GM19240 (cell line): Measurements from ENCODE around the gene SKIDA1.

ENCODE experiments used
- DNase-seq: peaks from one replicate; pipeline ENCODE4 v3.0.0; 2011; ENCODE audit warnings: low spot score; ENCODE audit not compliant: insufficient read length

The SKIDA1 gene

DNA sequence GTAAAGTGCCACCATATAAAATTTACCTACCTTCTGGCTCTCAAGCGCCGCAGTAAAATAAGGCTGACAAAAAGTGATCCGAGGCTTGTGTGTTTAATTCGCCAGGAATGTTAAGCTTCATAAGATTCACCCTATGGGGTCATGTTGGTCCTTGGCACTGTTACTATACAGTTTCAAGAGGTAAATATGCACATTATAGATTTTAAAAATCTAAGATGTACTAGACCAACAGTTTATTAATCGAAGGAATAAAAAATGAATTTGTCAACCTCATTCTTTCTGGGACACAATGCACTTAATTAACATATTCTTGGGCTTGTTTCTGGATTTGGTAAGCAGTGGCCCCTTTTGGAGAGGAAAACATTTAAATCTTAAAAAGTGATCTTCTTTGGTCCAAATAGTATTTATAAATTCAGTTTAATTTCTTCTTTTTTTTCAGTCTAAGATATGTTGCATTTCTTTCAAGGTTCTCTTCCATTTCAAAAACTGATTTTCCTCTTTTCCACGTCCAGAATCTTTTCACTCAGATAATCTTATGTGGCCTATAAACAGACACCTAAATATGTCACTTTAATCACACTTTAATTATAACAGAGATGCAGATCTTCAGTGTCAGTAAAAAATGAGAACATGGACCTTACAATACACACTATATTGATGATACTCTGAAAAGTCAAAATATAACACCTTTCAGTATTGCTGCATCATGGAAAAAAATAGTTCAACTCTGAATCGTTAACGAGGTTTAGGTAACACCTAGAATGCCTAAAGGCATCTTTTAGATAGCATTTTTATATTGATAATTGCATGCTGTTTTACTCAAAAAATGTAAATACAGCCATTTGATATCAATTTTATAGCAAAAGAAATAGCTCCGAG is 3.8 kb upstream of the SKIDA1 start:
- DNase-seq, result no peak

DNA sequence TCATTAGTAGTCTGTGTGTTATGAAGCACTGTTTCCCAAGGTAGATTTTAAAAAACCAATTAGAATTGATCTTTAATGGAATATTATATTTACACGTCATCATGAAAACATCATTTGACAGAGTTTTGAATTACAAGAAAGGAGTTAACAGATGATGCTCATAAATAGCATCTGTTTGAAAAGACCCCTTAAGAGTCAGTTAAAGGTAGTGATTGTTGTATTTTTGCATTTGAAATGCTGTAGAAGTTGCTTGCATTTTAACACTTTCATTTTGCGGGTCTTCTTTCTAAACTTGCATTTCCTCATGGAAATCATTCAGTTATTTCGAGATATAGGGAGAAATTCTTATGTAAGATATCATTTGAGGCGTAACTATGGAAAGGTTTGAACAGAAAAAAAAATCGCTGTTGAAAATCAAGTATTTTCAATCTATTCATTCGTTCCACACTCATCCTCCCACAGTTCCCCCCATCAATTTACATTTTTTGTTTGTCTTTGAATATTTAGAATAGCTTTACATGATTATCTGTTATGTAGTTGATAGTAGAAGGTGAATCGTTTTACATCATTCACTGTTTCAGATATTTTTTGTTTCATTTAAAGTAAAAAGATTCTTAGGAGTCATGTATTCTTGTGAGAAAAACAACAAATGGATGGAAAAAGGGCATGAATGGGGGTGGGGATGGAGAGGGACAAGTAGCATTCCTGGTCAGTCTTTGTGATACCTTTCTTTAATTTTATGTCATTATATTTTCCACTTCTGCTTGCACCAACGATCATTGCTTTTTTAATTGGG is 3.0 kb upstream of the SKIDA1 start:
- DNase-seq, result no peak

DNA sequence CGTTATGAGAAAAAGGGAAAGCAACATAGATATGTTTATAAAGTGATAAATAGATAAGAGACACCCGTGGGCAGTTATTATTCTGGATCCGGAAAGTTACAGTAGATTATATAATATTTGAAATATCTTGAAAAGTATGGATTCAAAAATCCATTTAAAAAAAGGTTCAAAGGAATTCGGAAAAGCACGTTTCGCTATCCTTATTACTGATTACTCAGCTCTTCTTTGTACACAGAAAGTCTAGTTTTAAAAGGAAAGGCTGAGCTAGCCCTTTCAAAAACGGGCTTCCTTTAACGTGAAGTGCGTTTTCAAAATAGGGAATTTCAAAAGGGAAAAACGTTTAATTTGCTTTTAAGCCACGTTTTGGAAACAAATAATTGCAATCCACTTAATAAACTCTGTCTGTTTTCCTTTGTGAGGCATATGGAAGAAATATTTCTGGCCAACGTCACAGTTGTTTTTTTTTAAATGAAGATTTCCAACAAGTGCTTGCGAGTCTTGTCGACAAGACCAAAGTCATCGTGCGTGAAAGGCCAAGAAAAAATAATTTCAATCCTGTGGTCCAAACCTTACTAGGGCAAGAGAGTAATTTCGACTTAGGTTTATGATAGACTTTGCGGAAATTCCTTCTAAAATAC is 2.2 kb upstream of the SKIDA1 start:
- no peak for DNase-seq

DNA sequence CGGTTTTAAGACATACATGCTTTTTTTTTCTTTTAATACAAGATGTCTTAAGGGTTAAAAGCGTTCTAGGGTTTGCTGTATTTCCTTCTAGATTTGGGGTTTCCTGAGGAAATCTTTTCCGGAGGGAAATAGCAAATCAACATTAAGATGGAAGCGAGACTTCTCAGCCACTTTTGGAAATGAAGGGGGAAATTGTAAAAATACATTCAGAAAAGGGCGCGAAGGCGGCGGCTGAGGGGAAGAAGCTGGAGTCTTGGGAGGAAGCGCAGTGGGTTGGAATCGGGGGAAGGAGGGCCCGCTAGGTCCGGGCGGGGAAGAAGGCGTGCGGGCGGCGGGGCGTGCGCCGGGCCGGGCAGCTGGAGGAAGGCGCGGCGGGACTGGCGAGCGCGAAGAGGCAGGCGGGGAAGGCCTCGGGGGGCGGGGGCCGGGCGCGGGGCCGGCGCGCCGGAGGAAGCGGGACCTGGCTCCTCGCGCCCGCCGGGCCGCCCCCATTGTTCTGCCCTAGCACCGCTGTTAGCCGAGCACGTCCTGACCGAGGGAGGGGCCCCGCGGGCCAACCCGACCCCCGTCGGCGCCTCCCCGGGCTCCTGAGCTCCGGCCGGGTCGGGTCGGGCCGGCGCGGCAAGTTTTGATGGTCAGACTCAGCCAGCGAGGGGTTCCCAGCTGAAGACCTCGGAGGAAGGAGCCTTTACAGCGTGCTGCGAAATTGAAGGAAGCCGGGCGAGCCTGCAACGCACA is 1.5 kb upstream of the SKIDA1 start:
- no peak for DNase-seq

DNA sequence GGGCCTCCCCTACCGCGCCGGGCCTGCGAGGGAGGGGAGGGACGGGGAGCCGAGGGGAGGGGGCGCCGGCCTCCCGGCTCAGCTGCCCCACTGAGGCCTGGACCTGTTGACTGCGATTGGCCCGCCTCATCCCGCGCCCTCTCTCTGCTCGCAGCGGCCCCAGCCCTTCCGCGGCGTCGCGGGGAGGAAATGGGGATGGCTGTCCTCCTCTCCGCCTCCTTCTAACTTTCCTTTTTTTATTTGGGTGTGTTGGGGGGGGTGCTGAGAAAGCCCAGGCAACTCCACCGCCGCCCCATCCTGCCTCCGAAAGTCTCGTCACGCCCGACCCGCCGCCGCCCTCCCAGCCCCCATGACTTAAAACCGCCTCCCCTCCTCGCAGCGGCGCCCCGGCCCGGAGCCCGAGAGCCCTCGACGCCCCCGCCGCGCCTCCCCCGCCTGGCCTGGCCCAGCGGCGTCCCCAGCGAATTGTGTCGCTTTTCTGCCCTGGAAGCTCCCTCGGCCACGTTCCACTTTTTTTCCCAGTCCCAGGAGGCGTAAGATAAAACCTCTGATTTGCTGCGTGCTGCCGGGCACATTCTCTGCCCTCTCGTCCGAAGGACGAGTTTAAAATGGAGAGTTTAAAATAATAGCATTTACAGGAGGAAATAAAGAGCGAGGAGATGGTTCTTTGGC is 842 bp upstream of the SKIDA1 start:
- no peak for DNase-seq

DNA sequence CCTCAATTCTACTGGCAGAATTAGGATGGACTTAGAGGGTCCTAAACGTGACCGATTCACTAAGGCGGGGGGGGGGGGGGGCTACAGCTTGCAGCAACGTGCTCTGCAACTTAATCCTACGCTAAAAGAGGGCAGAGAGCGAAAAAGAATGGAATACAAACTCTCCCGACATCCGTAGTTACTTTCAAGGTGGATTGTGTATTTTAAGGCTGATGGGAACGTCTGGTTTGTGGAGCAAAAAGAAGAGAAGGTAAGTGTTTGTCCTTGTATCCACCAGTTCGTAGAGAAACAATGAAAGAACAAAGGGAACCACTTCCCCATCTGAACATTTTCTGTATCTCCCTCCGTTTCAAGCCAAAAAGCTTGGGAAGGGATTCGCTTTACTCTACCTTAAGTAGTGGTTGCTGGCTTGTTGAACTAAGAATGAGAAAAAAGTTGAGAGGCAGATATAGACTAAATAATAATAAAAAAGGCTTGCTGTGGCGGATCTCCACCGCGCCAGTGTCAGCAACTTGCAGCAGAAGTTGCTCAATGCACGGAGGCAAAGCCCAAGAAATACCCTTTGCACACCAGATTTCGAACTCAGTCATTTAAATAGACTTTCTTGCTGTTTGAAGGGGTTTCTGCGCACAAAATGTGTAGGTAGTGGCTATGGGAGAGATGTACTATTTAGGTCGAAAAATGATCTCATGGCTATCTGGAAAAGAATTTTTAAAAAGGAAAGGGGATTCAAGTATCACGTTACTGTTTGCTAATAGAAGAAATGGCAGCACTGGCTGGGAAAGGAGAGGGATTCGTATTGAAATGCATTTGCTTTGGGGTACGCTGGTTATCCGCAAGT is 736 bp downstream of the SKIDA1 start:
- DNase-seq, result no peak

DNA sequence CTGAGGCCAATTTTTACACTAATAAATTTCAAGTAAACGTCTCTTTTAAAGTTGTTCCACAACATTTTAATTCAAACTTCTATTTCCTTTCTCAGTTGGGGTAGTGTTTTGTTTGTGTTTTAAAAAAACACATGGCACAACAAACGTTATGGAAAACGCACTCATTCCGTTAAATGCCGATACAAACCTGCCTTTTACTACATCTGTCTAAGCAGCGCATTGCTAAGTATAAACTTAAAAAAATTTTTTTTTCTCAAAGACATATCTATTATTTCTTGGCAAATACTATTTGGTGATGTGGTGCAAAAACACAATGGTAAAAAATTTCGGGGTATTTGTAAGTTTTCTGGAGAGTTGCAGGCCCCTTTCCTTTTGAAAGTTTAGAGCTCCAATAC is 1.4 kb downstream of the SKIDA1 start:
- DNase-seq, result no peak

DNA sequence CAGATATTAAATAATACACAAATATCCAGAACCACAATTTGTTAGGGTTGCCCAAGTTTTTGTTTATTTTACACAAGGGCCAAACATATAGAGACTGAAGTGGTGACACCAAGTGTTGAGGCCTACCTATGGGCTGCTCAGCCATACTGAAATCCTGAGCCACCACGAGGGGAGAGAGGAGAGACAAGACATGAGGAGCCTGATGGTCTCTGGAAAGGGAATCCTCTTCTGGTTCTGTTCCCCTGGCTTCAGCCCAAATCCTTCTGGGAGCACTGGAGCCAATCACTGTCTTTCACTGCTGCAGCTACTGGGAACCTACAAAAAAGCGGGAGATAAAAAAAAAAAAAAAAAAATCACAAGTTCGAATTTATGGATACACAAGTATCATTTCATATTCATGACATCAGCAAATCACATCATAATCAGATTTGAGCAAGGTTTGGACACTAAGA is 1.9 kb downstream of the SKIDA1 start:
- DNase-seq, result no peak

DNA sequence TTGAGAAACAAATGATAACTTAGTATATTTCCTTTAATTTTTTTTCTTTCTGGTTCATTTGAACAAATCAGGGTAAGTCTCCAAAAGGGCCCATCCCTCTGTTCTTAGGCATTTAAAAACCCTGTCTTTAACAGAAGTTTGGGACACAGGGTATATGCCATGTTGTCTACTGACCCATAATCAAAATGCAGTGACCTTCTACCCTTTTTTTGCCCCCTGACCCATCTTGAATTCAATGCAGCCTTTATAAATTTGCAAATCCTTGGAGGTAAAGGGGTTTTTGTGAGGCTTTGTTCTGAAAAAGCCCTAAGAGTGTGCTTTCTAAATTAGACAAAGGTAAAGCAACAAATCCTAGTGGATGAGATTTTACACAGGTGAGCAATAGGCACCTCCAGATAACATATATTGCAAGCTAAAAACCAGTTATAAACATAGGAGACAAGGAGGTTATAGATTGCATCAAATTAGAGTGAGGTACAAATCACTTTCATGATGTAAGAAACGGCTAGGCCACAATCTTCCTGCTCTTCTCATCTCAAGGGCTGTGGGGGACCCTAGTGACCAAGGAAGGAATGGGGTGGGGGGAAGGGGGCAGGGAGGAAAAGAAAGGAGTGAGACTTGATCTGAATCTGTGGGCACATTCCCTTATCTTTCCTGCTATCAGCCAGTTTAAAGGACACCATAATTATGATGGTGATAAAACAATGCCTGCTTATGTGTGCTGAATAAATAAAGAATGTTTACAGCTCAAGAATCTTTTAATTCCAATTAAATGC is 2.7 kb downstream of the SKIDA1 start:
- no peak for DNase-seq

DNA sequence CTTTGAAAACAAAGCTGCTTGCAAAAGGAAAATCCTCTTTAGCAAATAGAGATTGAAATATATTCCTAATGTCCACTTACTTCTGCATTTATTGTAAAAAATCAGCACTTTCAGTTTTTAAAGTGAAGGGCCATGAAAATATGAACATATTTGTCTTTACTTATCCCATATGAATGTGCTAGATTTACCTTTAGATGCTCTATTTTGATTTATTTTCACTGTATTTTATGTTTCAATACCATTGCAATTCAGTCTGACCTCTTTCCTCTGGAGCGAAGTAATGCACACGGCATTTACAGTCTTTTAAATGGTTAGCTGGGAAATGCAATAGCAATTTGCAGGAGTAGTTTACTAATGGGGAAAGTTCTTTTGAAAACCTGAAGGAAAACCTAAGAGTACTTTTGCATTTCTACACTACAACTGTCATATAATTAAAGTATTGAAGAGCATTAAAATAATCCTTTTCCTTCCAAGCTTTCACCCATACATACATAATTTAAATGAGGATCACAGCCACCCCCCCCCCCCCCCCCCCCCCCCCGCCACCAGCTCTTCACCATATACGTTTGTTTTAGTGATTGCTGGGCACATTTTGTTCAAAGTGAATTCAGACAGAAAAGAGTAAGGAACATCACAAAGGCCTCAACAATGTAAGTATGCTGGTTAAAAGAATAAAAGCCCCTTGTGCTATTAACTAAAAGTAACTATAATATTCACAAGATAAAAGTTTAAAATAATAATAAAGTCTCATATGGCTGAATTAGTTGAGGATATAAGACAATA is 3.5 kb downstream of the SKIDA1 start:
- DNase-seq, result no peak

DNA sequence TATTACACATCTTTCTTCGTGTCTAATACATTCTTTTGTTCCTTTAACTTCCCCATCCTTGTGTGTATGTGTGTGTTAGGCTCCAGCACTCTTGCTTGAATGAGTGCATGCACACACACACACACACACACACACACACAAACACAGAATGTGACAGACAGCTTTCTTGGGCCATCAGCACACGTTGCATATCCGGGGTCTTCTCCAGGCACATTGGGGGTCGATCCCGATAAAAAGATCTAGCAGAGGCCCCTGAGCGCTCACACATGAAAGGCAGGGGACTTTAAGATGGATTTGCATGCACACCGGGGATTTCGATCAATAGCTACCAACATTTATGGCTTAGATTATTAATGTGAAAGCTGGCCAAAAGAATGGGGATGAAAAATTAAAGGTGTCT is 4.5 kb downstream of the SKIDA1 start:
- no peak for DNase-seq

DNA sequence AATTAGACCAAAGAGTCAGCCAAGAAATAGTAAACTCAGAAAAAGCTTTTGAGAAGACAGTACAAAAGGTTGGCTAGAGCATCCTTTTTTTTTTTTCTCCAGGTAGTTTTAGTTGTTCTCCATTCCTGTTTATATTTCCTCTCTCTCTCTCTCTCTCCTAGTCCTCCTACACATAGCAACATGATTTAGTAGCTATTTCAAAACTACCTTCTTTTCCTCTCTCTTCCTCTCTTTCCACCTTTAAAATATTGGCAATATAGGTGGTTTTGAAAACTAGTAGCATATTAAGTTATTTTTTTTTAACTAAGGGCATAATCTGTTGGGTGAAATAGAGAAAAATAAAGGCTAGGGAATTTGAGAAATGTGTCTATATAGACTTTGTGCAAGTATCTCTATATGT is 5.0 kb downstream of the SKIDA1 start:
- DNase-seq, result no peak

DNA sequence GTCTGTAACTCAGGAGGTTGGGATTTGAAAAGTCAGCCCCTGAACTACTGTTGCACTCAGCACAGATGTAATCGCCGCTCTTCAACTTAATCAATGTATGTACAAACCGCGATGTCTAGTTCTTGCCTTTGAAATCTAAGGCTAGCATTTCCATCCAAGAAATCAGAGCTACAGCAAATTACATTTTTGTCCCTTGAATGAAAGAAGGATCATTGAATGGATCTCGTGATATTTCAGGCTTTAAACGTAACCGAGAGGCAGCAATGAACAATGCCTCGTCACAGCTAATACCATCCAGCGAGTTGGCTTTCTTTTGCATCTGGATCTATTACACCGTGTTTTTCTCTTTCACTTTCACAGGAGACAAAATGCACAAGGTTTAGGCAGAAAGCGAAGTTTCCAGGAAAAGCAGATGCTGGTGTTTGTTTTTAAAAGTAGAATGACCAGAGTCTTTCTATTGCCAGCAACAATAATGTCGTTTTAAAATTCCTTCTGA is 5.5 kb downstream of the SKIDA1 start:
- no peak for DNase-seq

DNA sequence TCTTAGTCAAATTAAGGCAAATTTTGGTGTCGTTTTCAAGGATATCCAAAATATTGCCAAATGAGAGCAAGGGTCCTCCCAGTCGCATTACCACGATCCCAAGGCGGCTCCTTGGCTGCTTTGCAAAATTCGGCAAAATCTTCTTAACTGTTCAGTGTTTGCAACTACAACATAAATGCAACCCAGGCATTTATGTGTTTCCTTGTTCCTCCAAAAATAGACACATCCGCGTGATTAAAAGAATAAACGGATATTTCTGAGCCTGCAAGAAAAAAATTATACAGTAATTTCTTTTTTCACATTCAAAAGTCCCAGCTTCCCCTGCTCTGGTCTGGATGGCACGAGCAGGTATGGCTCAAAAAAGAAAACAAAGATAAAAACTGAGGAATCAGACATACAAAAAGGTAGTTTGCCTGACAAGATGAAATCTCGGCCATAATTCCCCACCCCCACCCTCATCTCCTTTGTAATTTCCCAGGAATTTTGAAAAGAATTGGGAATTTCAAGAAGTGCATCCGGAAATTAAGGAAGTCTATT is 6.0 kb downstream of the SKIDA1 start:
- DNase-seq, result no peak

DNA sequence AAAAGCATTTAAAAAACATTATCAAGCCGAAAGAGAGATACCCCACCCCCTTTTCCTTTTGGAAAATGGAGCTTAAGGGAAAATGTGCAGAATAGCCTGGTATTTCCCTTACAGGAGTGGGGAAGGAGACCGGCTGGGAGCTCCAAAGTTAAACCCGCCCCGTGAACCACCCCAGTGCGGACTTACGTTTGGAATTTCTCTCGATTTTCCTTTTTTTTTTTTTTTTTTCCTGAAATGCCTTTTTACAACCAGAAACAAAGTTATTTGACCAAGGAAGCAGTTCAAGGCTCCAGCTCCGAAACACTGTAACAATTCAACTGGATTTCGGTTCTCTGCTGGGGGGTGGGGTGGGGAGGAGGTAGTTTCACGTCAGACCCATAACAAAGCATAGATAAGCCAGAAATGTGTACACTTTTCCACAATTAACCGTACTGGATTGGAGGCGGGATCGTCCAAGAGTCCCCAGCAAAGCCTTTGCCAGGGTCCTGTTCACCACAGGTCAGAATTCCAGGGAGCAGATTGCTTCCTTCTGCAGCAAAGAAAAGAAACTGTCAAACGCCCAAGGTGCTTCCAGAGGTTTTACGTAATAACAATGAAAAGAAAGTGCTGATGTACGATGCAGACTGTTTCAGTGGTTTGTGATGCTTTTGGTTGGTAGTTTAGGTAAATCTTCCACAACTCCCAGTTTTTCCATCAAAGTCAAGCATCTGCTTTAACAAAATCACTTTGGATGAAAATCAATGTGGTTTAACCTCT is 6.7 kb downstream of the SKIDA1 start:
- no peak for DNase-seq

DNA sequence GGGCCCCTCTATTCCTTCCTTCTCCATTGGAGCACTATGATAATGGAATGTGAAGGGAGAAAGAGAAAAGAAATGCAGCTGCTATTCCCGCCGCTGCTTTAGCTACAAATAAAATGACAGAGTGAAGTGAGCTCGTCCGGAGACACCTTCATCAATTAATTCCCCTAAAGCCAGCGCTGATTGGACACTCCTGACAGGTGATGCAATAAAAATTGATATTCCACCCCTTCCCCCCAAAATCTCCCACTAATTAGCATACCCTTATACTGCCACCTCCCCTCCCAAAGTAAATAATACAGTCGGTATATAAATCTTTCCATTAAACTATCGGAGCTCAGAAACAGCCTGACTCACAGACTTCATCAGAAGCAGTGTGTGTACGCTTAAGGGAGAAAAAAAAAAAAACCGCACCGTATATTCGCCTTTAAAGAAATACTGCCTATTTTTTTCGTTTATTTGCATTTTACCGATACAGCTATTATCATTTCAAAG is 7.3 kb downstream of the SKIDA1 start:
- DNase-seq, result no peak
